Stimulated activated CD8-positive, alpha-beta memory T cell treated with anti-CD3 and anti-CD28 coated beads, Interleukin-12 subunit alpha, Interleukin-12 subunit beta, amount 100 ng/mL, for 24 hours (primary cell): Measurements from ENCODE around the gene TLK1.
"Not testable (repeated sequence)": the region's sequence is repeated elsewhere in the genome, so short reads cannot be mapped to it uniquely, and the experiment has no call there.

Experiments used
- DNase-seq: peaks from one replicate; pipeline ENCODE4 v3.0.0-alpha.2; 2020; ENCODE audit errors: extremely low read depth

TLK1 gene

DNA sequence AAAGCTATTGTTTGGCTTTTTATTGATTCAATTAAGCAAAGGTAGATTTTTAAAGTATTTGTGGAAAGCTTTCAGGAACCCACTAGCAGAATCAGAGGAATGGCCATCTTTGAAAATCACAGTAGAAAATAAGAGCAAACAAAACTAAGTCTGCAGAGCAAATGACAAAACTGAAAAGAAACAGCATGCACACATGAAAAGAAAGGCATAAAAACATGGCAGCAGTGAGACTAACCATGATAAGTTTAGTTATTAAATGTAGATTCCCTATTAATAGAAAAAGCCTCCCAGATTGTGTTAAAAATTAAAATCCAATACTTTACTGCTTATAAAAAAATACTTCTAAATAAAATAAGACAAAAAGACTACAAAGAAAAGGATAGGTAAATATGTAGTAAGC is 9.1 kb upstream of the TLK1 start:
- no peak for DNase-seq

DNA sequence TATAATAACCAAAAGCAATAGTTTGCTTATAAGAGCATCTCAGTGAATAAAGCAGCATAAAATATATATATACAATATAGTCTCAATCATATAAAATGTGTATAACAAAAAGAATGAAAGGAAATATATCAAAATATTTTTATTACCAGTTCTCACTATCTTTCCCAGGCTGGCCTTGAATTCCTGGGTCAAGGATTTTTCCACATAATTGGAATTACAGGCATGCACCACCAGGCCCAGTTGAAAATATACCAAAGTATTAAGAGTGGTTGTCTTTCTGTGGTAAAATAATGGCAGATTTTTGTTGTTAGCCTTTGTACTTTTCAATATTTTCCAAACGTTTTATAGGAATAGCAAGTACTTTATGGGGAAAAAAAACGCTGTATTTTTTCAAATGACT is 8.6 kb upstream of the TLK1 start:
- no peak for DNase-seq

DNA sequence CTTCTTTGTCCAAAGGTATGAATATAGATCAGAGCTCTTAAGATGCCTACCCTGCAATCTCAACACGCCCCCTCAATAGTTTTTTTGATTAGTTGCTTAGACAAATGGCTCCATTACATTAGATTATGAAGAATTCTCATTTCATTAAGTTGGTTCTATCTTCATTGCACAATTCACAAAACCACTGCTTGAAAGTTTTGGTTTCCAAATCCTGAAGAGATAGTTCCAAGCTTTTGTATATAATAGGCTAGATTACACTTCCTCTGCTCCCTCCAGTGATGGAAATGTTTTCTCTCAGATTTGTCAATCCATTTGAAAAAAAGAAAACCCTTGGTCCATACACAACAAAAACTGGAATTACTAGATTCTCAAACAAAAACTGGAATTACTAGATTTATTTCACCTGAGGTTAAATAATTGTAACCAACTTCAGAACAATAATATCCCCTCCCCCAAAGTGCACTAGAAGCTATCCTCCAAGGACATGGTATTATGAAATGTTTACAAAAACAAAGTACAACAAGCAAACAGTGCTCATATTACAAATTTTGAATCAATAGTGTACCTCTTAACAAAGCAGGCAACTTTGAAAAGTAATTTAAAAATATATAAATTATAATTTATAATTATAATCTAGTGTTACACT is 6.8 kb upstream of the TLK1 start:
- no peak for DNase-seq

DNA sequence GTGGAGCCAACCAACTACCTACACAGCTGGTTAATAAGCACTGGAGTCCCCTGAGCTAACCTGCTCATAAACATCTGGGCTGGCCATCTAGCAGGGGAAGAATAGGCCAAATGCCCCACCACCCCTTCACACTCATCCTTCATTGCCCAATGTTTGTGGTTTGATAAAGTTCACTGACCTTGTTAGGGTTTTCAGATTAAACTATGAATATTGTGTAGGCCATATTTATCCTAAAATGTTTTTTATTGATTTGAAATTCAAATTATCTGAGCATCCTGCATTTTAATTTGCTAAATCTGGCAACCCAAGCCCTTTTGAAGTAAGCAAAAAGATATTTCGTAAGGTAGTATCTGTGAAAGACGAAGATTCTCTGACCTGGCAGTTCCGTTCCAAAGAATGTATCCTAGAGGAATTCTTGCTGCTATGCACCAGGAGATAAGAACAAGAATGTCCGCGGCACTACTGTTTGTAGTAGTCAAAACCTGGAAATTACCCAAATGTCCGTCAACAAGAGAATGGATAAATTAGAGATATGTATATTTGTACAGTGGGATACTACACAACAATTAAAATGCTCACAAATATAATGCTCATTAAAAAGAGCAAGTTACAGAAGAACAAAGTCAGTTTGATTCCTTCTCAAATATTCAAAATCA is 5.8 kb upstream of the TLK1 start:
- DNase-seq: no peak

DNA sequence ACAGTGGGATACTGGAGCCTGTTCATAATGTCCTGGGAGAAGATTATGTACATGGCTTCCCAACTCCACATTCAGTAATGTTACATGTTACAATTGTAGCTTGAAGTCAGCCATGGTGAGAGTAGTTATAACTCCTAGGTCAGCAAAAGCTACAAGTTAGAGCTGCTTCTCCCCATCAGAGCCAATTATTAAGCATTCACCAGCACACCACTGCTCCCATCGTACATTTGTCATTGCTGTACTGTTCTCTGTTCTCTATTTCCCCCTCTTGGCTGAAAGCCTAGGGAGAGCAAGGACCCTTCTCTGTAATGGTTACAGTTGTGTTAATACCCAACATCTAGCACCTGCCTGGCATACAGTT is 5.3 kb upstream of the TLK1 start:
- no peak for DNase-seq

DNA sequence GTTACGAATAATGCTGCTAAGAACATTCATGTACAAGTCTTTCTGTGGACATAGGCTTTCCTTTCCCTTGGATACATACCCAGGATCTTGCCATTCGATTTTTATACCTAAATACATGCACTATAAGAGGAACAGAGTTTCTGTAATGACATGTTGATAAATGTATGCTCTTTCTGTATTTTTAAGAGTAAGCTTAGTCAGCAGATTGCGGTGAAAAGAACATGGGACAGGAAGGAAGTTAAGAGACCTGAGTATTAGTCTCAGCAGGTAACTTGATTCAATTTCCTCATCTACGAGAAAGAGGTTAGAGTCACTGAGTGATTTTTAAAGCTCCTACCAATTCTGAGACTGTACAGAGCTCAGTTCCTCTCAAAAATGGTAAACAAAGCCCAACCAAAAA is 2.6 kb upstream of the TLK1 start:
- no peak for DNase-seq

DNA sequence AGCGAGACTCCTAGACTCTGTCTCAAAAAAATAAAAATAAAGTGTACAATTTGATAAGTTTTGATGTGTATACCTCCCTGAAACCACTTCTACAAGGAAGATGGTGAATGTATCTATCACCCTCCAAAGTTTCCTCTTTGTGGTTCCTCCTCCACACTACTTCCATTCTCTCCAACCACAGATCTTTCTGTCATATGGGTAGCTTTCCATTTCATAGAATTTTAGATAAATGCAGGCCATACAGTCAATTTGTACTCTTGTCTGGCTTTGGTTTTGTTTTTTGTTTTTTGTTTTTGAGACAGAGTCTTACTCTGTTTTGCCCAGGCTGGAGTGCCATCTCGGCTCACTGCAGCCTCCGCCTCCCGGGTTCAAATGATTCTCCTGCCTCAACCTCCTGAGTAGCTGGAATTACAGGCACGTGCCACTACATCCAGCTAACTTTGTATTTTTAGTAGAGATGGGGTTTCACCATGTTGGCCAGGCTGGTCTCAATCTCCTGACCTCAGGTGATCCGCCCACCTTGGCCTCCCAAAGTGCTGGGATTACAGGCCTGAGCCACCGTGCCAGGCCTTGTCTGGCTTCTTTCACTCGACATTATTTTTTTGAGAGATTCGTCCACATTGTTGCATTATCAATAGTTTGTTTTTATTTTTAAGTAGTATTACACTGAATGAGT is 2.0 kb upstream of the TLK1 start:
- not testable (repeated sequence) for DNase-seq

DNA sequence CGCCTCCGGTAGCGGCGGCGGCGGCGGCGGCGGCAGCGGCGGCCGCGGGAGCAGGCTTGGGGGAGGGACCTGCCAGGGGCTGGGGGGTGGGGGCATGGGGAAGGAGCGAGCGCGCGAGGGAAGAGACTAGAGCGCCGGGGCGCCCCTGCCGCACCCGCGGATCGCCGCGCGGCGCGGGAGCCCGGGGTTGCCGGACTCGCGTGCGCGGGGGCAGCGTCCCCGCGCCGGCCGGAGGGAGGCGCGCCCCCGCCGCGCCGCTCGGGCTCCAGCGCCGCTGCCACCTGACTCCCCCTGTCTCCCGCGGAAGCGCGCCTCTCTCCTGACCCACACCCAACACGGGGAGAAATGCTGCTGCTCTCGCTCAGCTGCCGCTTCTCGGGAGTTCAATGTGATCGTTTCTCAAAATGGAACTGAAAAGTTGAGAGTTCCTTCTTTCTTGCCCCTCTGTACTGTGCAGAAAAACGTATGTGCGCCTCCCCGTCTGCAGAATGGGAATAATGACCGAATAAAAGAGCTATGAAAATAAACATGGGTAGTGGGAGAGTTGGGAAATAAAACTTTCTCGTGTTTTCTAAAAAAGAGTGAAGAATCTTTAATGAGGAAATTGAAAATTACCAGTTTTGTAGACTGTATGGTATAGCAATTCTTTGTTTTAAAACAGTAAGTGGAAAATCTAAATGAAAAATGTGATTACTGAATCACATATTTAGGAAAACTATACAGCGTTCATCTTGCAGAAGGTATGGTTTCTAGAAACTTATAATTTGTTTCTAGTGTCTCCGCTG is 455 bp upstream of the TLK1 start:
- peak; percentile 16 for DNase-seq

DNA sequence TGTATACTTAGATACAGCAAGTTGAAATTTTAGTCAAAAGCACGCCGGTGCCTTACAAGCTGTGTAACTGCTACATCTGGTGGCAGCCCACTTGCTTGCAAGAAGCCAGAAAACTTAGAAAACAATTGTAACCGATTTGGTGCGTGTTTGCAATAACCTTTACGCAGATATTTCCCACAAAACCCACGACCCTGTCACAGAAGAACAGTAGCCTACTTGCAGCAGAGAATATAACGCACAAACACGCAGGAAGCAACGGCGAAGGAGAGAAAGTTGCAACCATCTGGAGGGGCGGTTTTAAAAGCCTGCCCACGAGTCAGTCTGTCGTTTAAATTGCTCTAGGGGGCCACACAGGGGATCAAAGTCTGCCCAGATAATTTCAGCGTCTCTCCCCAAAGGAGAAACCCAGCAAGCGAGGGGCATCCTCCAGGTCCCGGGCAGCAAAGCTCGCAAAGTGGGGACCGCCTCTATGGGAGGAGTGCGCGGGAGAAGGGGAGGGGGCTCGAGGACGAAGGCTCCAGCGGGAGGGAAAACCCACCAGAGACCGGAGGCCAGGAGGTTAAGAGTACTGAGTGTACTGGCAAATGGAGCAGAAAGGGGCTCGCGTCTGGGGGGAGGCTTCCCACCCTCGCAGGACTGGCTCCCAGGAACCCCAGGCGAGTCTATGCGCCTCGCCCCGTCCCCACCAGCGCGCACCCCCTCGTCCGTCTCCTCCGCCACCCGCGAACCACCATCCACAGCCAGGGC is 1.1 kb downstream of the TLK1 start:
- DNase-seq: peak; percentile 15

DNA sequence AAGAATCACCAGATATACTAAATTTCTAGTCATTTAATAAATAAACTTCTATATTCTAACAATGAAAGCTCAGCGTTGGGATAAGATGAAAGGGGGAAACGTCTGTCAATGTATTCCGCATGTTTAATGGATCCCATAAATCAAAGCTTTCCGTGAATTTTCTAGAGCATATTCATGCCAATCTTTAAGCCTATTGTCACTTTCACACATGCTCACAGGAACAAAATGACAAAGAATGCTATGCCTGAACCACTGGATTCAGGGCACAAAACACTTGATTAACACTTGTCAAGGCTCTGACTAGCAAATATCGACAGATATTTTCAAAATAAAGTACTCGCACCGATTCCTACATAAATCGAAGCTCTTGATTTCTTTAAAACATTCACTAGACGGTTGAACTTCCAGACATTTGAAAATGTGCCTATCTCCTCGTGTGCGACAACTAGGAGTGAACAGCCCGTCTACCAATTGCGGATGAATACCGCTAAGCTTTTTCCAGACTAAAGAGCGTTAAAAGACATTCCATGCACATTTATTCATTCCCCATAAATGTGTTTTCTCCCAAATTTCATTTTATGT is 1.8 kb downstream of the TLK1 start:
- no peak for DNase-seq

DNA sequence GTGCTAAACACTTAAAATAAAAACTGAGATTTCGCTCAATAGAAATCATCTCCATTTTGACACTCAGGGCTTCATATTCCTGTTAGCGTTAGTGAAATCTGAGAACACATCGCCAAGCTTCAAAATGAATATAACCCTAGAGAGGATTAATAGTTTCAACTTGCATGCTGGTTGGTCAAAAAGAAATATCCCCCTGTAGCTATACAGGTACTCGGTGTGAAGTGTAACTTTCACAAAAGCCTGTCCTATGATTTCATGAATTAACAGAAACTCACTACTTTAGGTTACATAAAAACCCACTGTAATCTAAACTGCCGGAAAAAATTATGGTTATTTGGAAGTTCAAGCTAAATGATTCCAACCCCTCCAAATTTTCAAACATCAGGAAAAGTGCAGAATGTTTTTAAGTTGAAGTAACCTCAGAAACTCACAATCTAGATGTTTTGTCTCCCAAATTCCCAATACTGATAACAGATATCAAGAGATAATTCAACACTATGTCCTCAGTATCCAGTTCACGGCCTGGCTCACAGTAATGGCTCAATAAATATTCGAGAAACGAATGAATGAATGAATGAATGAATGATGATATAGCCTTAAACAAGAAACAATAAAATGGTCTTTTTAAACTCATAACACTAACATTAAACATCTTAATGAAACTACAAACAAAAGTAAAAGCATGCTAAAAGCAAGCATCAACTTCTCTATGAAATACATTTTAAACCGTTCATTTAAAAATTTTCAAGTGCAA is 2.5 kb downstream of the TLK1 start:
- DNase-seq: no peak

DNA sequence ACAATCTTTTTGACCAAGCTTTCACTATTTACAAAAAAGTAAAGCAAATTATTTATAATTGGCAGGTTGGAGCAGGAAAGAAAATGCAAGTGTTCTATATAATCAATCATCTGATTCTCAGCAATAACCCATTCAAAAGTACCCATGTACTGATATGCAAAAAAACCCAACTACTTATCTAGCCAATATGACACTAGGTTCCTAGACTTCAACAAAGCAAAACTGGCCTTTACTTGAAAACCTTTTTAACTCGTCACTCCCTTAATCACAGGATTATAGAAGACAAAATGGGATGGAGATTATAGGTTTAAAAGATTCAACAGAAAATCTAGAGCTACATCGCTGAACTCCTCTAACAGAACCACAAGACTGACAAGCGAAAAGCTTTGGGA is 3.6 kb downstream of the TLK1 start:
- DNase-seq: no peak

DNA sequence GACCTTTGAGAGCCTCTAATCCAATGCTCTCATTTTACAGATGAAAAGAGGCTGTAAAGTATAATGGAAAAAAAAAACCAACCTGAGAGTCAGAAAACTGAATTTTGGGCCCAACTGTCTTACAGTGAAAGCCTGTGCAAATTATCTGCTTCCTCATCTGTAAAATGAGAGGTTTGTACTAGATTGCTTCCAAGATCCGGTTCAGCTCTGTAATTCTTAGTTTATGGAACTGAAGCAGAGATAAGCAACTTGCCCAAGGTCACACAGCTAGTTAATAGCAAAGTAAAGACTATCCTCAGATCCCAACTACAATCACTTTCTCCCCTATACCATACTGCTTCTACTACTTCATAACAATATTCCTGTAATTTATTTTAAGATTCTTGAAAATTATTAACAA is 6.3 kb downstream of the TLK1 start:
- DNase-seq: no peak

DNA sequence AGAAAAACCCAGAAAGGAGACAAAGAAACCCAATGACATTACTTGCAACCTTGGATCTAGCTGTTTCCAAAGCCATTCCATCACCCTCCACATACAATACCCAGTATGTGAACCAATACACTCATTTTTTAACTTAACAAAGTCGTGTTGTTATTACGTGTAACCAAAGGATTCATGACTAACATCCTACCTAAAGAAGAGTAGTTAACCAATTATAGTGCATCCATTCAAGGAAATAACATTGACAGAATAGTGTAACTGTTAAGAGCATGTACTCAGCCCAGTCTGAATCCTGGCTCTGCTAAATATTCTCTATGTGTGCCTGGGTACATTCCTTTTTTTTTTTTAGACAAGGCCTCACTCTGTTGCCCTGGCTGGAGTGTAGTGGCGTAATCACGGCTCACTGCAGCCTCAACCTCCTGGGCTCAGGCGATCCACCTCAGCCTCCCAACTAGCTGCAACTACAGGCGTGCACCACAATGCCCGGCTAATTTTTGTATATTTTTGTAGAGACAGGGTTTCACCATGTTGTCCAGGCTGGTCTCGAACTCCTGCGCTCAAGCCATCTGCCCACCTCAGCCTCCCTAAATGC is 9.9 kb downstream of the TLK1 start:
- DNase-seq: no peak

DNA sequence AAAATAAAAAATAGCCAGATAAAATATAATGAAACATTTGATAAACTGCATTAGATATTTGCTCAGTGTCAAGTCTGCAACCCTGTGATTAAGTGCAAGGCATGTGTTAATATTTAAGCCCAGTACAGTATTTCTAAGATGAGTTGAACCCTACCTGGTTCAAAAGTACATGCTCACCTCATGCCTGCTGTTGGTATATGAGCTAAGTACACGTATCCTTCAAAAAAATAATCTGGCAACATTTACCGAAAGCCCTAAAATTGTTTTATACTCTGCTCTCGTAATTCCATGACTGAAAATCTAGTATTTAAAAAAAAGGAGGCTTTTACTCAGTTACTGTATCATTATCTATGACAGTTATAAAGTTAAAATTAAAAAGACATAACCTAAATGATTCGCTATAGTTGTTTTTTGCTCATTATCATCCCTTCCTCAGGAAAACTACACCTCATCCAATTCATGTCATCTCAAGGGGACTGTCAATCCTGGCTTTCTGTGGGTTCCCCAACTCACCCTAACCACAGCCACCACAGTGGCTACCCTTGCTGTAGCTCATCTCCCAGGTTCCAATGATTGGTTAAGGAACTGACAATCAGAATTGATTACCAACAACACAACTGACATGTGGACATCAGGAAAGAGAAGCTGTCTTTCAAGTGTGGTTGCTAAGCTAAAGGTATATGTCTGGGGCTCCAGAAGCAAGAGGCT is 10.6 kb downstream of the TLK1 start:
- no peak for DNase-seq

DNA sequence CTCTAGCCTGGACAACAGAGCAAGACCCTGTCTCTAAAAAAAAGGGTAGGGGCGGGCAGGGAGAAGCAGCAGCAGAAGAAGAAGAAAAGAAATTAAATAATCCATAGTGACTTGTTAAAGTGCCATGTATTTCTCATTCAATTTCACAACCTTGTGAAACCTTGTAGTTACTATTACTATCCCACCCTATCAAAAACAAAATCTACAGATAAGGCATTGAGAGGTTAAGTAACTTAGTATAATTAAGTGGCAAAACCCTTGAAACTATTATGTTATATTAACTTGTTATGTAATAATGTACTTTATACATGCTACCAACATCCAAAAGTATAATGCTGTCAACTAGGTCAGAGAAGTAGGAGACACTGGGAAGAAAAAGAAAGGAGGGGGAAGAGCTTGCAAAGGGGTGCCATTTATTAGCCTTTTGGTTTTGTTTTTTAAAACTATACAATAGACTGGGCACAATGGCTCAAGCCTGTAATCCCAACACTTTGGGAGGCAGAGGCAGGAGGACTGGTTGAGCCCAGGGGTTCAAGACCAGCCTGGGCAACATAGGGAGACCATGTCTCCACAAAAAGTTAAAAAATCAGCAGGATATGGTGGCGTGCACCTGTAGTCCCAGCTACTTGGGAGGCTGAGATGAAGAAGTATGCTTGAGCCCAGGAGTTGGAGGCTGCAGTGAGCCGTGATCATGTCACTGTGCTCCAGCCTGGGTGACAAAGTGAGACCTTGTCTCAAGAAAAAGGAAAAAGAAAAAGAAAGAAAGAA is 11.3 kb downstream of the TLK1 start:
- no peak for DNase-seq

DNA sequence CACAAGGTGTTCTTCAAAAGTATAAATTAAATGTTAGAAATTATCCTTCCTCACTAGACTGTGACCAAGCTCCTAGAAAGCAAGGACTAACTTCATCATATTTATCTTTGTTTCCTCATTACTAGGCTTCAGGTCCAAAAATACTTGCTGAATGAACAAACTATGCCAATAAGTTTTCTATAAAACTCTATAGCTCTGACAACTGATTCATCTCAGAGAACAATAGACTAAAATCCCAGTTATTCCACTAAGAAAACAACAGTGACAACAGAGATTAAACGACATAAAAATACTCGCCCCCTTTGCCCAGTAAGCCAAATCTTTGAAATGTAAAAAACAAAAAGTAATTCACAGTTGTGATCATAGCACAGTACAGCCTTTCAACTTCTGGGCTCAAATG is 13.6 kb downstream of the TLK1 start:
- no peak for DNase-seq

DNA sequence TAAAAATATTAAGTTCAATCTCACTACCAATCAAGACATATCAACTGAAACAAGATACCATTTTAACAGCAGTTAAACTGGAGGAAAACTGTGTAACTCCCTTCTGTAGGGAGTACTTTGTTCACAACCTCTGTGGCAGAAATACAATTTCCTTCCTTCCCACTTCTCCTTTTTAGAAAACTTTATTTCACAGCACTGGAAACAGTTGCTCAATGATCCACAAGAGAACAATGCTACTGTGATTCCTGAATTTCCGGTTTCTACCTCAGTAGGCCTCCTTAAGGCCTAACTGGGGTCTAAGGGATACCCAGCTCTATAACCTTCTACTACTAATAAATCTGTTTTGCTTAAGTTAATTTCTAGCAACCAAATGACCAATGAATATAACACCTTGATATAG is 14.1 kb downstream of the TLK1 start:
- DNase-seq: no peak

DNA sequence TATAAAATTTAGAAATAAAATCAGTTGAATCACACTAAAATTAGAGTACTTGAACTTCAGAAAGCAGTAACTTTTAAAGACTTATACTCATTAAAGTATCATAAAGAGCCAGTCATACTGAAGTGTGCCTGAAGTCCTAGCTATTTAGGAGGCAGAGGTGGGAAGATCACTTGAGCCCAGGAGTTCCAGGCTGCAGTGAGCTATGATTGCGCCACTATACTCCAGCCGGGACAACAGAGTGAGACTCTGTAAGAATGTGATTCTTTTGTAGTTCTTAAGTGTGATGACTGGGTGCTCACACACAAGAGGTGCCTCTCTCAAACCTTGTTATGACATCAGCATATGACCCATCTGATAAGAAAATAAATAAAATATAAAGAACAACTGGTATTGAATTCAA is 14.6 kb downstream of the TLK1 start:
- no peak for DNase-seq
